Fibroblast of gingiva (primary cell): Measurements from ENCODE around the gene TSKU.
"Not testable (repeated sequence)": the region's sequence is repeated elsewhere in the genome, so short reads cannot be mapped to it uniquely, and the experiment has no call there.

Experiments used
- DNase-seq: peaks from one replicate; pipeline ENCODE4 v3.0.0-alpha.2; 2011; ENCODE audit warnings: low read depth

Gene TSKU

GRCh38 chr11:76788661-76789442 is 5.7 kb downstream of the TSKU start:
- no peak for DNase-seq

- DNase-seq = no peak
These were observed 6.2 kb downstream of the TSKU start for GRCh38 chr11:76789443-76789719.

GRCh38 chr11:76790251-76790650 is 7.1 kb downstream of the TSKU start:
- no peak for DNase-seq

GRCh38 chr11:76791002-76791770 is 8.0 kb downstream of the TSKU start:
- not testable (repeated sequence) for DNase-seq

- DNase-seq = peak; percentile 65
These were observed 8.7 kb downstream of the TSKU start for GRCh38 chr11:76791861-76792260.

- no peak for DNase-seq
These were observed 9.5 kb downstream of the TSKU start for GRCh38 chr11:76792505-76793264.

GRCh38 chr11:76793391-76794291 is 10.5 kb downstream of the TSKU start:
- DNase-seq = no peak

GRCh38 chr11:76794371-76795289 is 11.5 kb downstream of the TSKU start:
- DNase-seq = no peak

- DNase-seq = no peak
These were observed 12.3 kb downstream of the TSKU start for GRCh38 chr11:76795290-76795935.

GRCh38 chr11:76795936-76796441 is 12.8 kb downstream of the TSKU start:
- DNase-seq = no peak

GRCh38 chr11:76796511-76797198 is 13.5 kb downstream of the TSKU start:
- DNase-seq = no peak

GRCh38 chr11:76797341-76798201 is 14.4 kb downstream of the TSKU start:
- DNase-seq = no peak

- DNase-seq = no peak
These were observed 15.0 kb downstream of the TSKU start for GRCh38 chr11:76798202-76798581.

GRCh38 chr11:76798671-76799065 is 15.5 kb downstream of the TSKU start:
- DNase-seq = no peak

GRCh38 chr11:76799066-76799804 is 16.1 kb downstream of the TSKU start:
- peak; percentile 73 for DNase-seq

- DNase-seq = no peak
These were observed 17.5 kb downstream of the TSKU start for GRCh38 chr11:76800466-76801200.

- DNase-seq = no peak
These were observed 18.1 kb downstream of the TSKU start for GRCh38 chr11:76801225-76801624.
